HepG2 (cell line): ENCODE measurements around the gene OAF. TPM values are rescaled to one million over a fixed set of nuclear protein-coding genes. Genes with fewer than 3 reads are reported as not detected.

ENCODE experiments used
- FOXC1 ChIP-seq: sonication (generic); formaldehyde crosslinking; IDR thresholded peaks from 2 replicates; pipeline ENCODE4 v1.8.0; 2022; ENCODE audit warnings: mild to moderate bottlenecking, missing genetic modification reagents, borderline replicate concordance
- HMG20B ChIP-seq: conservative IDR thresholded peaks from 2 replicates; pipeline ENCODE4 v1.6.1; 2016; ENCODE audit warnings: missing genetic modification reagents, missing compliant biosample characterization
- JDP2 ChIP-seq: sonication (generic); formaldehyde crosslinking; IDR thresholded peaks from 2 replicates; pipeline ENCODE4 v1.8.1; 2022; ENCODE audit warnings: missing genetic modification reagents, borderline replicate concordance
- KAT7 ChIP-seq: IDR thresholded peaks from 2 replicates; pipeline ENCODE4 v1.6.1; 2018; ENCODE audit warnings: borderline replicate concordance, missing compliant biosample characterization
- MAZ ChIP-seq, 2 experiments: sonication (generic) in 1 of 2; formaldehyde crosslinking in 1 of 2; IDR thresholded peaks; 2 replicates each; pipeline versions ENCODE4 v1.5.0 to v1.6.1; 2012 to 2020; ENCODE audit warnings: low read depth in 2 of 2, mild to moderate bottlenecking in 2 of 2, borderline replicate concordance in 1 of 2, improper control_type of control experiment in 1 of 2, low read length in 1 of 2, missing genetic modification reagents in 1 of 2, moderate library complexity in 1 of 2
- MYNN ChIP-seq: sonication (generic); formaldehyde crosslinking; IDR thresholded peaks from 2 replicates; pipeline ENCODE4 v1.4.0; 2020; ENCODE audit warnings: mild to moderate bottlenecking, low read depth, missing genetic modification reagents
- MZF1 ChIP-seq: sonication (generic); formaldehyde crosslinking; IDR thresholded peaks from 2 replicates; pipeline ENCODE4 v1.8.1; 2023; ENCODE audit warnings: mild to moderate bottlenecking, missing genetic modification reagents, borderline replicate concordance
- PHF8 ChIP-seq: sonication (generic); formaldehyde crosslinking; IDR thresholded peaks from 2 replicates; pipeline ENCODE4 v1.5.0; 2020; ENCODE audit warnings: missing genetic modification reagents
- RFXAP ChIP-seq: sonication (generic); formaldehyde crosslinking; IDR thresholded peaks from 2 replicates; pipeline ENCODE4 v1.4.0; 2020; ENCODE audit warnings: missing genetic modification reagents, borderline replicate concordance
- TSC22D2 ChIP-seq: sonication (generic); formaldehyde crosslinking; IDR thresholded peaks from 2 replicates; pipeline ENCODE4 v1.5.1; 2020; ENCODE audit warnings: missing genetic modification reagents, mild to moderate bottlenecking, borderline replicate concordance
- ZFY ChIP-seq: sonication (generic); formaldehyde crosslinking; IDR thresholded peaks from 2 replicates; pipeline ENCODE4 v1.4.0; 2020; ENCODE audit warnings: missing genetic modification reagents
- ZNF235 ChIP-seq: sonication (generic); formaldehyde crosslinking; IDR thresholded peaks from 2 replicates; pipeline ENCODE4 v1.8.1; 2023; ENCODE audit warnings: mild to moderate bottlenecking, missing genetic modification reagents, borderline replicate concordance
- ZNF282 ChIP-seq: fragments of 450-650 bp; IDR thresholded peaks from 2 replicates; pipeline ENCODE4 v1.6.1; 2018; ENCODE audit not compliant: partially characterized antibody
- ZNF468 ChIP-seq: sonication (generic); formaldehyde crosslinking; IDR thresholded peaks from 2 replicates; pipeline ENCODE4 v1.8.0; 2022; ENCODE audit warnings: mild to moderate bottlenecking, moderate library complexity, missing genetic modification reagents
- ZNF761 ChIP-seq: sonication (generic); formaldehyde crosslinking; conservative IDR thresholded peaks from 2 replicates; pipeline ENCODE4 v1.4.0; 2020; ENCODE audit warnings: mild to moderate bottlenecking, missing genetic modification reagents
- polyA plus RNA-seq, 8 experiments: library from polyadenylated mRNA; depleted of rRNA in 3 of 8; stranded (reverse) in 7 of 8; unstranded in 1 of 8; fragments of >200 nt; fragmentation: Illumina TruSeq in 4 of 8; extraction: Trizol in 4 of 8; gene quantifications; 2 replicates each; pipeline versions ENCODE4 v1.2.1 to v1.2.3, GENCODE V29; 2011 to 2016; ENCODE audit warnings: low read depth in 4 of 8, missing spikeins in 1 of 8, mixed read lengths in 1 of 8; ENCODE audit not compliant: insufficient read depth in 1 of 8
- total RNA-seq, 5 experiments: library from RNA; depleted of rRNA; stranded (reverse); fragments of >200 nt; fragmentation: Illumina TruSeq; extraction: Trizol; gene quantifications; 2 replicates each; pipeline ENCODE4 v1.2.3, GENCODE V29; 2016; ENCODE audit warnings: low read depth in 1 of 5
- TF ChIP-seq, protein P1 (sequence below), 2 experiments: IDR thresholded peaks; 2 replicates each; pipeline ENCODE4 v1.6.1; 2011 to 2012; ENCODE audit warnings: low read length in 2 of 2, borderline replicate concordance in 1 of 2, low read depth in 1 of 2, mild to moderate bottlenecking in 1 of 2, moderate library complexity in 1 of 2
- TF ChIP-seq, protein P2 (sequence below): sonication (generic); formaldehyde crosslinking; IDR thresholded peaks from 2 replicates; pipeline ENCODE4 v1.5.0; 2020; ENCODE audit warnings: missing genetic modification reagents
- TF ChIP-seq, protein P3 (sequence below): sonication (generic); formaldehyde crosslinking; IDR thresholded peaks from 2 replicates; pipeline ENCODE4 v1.4.0; 2020; ENCODE audit warnings: missing genetic modification reagents
- TF ChIP-seq, protein P4 (sequence below): sonication (generic); formaldehyde crosslinking; IDR thresholded peaks from 2 replicates; pipeline ENCODE4 v1.8.1; 2023; ENCODE audit warnings: mild to moderate bottlenecking, missing genetic modification reagents, borderline replicate concordance
- TF ChIP-seq, protein P5 (sequence below): sonication (generic); formaldehyde crosslinking; IDR thresholded peaks from 2 replicates; pipeline ENCODE4 v1.8.1; 2023; ENCODE audit warnings: missing genetic modification reagents, mild to moderate bottlenecking, borderline replicate concordance

Gene OAF
- total and polyA plus RNA-seq, 2 of the 13 experiments (the other 11 are each of a cell fraction or from before 2014, with no cell fraction given): 63.7 to 94.6 TPM

DNA sequence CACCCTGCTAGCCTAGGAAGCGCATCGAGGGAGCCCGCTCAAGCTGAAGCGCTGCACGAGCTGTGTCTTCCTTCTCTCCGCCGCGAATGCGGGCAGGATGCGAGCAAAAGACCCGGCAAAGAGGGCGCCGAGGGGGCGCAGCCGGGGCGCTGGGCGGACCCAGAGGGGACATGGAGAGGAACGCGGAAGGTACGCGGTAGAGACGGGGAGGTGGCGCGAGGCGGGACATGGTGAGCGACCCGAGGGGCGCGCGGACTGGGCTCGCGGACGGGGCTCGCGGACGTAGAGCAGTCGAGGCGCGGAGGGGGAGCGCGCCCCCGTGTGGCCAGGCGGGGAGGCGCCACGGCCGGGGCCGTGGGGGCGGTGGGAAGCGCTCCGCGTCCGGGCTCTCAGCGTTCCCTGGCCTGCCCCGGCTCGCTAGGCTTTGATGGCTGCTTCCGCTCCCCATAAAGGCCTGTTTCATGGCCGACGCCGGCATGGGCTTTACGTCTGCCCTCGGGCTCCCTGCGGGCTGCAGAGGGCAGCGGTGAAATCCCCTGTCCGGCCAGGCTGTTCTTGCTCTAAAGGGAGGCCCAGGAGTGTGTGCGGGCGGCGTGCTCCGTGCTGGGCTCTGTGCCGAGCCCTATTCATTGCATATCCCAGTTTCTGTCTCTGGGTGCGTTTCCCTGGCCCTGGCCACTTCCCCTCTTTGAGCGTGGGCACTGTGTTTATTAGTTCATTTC, 41.7 kb upstream of the OAF start (continued):
- no peak for TF ChIP-seq ZNF282
- TF ChIP-seq PHF8 (CRISPR knock-in tag): 0 out of 2 replicates have a peak, but pooled peaks have one; percentile 19
- TF ChIP-seq, protein P1, sequence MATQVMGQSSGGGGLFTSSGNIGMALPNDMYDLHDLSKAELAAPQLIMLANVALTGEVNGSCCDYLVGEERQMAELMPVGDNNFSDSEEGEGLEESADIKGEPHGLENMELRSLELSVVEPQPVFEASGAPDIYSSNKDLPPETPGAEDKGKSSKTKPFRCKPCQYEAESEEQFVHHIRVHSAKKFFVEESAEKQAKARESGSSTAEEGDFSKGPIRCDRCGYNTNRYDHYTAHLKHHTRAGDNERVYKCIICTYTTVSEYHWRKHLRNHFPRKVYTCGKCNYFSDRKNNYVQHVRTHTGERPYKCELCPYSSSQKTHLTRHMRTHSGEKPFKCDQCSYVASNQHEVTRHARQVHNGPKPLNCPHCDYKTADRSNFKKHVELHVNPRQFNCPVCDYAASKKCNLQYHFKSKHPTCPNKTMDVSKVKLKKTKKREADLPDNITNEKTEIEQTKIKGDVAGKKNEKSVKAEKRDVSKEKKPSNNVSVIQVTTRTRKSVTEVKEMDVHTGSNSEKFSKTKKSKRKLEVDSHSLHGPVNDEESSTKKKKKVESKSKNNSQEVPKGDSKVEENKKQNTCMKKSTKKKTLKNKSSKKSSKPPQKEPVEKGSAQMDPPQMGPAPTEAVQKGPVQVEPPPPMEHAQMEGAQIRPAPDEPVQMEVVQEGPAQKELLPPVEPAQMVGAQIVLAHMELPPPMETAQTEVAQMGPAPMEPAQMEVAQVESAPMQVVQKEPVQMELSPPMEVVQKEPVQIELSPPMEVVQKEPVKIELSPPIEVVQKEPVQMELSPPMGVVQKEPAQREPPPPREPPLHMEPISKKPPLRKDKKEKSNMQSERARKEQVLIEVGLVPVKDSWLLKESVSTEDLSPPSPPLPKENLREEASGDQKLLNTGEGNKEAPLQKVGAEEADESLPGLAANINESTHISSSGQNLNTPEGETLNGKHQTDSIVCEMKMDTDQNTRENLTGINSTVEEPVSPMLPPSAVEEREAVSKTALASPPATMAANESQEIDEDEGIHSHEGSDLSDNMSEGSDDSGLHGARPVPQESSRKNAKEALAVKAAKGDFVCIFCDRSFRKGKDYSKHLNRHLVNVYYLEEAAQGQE (IDR thresholded peaks at IDR 0.05; ENCODE audit: borderline replicate concordance in 1 of 2, low read depth in 1 of 2, low read length in 2 of 2): no peak
- TF ChIP-seq, protein P2, sequence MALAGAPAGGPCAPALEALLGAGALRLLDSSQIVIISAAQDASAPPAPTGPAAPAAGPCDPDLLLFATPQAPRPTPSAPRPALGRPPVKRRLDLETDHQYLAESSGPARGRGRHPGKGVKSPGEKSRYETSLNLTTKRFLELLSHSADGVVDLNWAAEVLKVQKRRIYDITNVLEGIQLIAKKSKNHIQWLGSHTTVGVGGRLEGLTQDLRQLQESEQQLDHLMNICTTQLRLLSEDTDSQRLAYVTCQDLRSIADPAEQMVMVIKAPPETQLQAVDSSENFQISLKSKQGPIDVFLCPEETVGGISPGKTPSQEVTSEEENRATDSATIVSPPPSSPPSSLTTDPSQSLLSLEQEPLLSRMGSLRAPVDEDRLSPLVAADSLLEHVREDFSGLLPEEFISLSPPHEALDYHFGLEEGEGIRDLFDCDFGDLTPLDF (CRISPR knock-in tag): no peak
- no peak for TF ChIP-seq KAT7 (CRISPR knock-in tag)
- TF ChIP-seq JDP2 (CRISPR knock-in tag): no peak
- TF ChIP-seq MAZ (IDR thresholded peaks at IDR 0.05; ENCODE audit: borderline replicate concordance, low read depth, low read length): no peak
- 0 out of 2 replicates have a peak, but pooled peaks have one; percentile 41 for TF ChIP-seq MAZ (CRISPR knock-in tag; IDR thresholded peaks at IDR 0.05; ENCODE audit: low read depth)
- TF ChIP-seq, protein P3, sequence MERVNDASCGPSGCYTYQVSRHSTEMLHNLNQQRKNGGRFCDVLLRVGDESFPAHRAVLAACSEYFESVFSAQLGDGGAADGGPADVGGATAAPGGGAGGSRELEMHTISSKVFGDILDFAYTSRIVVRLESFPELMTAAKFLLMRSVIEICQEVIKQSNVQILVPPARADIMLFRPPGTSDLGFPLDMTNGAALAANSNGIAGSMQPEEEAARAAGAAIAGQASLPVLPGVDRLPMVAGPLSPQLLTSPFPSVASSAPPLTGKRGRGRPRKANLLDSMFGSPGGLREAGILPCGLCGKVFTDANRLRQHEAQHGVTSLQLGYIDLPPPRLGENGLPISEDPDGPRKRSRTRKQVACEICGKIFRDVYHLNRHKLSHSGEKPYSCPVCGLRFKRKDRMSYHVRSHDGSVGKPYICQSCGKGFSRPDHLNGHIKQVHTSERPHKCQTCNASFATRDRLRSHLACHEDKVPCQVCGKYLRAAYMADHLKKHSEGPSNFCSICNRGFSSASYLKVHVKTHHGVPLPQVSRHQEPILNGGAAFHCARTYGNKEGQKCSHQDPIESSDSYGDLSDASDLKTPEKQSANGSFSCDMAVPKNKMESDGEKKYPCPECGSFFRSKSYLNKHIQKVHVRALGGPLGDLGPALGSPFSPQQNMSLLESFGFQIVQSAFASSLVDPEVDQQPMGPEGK (CRISPR knock-in tag): 0 out of 2 replicates have a peak, but pooled peaks have one; percentile 35
- no peak for TF ChIP-seq HMG20B (CRISPR knock-in tag)
- TF ChIP-seq TSC22D2 (CRISPR knock-in tag): no peak
- TF ChIP-seq, protein P4, sequence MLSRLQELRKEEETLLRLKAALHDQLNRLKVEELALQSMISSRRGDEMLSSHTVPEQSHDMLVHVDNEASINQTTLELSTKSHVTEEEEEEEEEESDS (CRISPR knock-in tag): no peak
- TF ChIP-seq MYNN: no peak
- no peak for TF ChIP-seq ZNF468 (CRISPR knock-in tag)
- TF ChIP-seq, protein P5, sequence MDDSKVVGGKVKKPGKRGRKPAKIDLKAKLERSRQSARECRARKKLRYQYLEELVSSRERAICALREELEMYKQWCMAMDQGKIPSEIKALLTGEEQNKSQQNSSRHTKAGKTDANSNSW (CRISPR knock-in tag): no peak
- TF ChIP-seq MZF1 (CRISPR knock-in tag): no peak
- TF ChIP-seq ZFY (CRISPR knock-in tag): peak; percentile 71
- no peak for TF ChIP-seq ZNF235 (CRISPR knock-in tag)
- no peak for TF ChIP-seq ZNF761 (CRISPR knock-in tag)
- no peak for TF ChIP-seq RFXAP (CRISPR knock-in tag)
- TF ChIP-seq FOXC1 (CRISPR knock-in tag): no peak
